Spleen (tissue), 11 donors: ENCODE data around the gene ZNF263. TPM values are rescaled to one million over a fixed set of nuclear protein-coding genes. Genes with fewer than 3 reads are reported as not detected.
A peak's percentile ranks its signal among the peaks of the same experiment; 100 is the strongest.

Source experiments
- DNase-seq: peaks from one replicate; pipeline ENCODE4 v3.0.0-alpha.2; 2020
- H3K27ac ChIP-seq, 8 donors: fragments of 200-600 bp; sonication (generic) in 7 of 8; 1 replicate in 4 of 8; 2 replicates in 4 of 8; pipeline versions ENCODE4 v1.5.0 to v1.8.0; 2016 to 2021; ENCODE audit warnings: inconsistent platforms in 4 of 8, mild to moderate bottlenecking in 4 of 8, moderate library complexity in 1 of 8
- H3K27me3 ChIP-seq, 7 donors: fragments of 200-600 bp; sonication (generic) in 6 of 7; replicated peaks in 1 of 7; 1 replicate in 4 of 7; 2 replicates in 3 of 7; pipeline versions ENCODE4 v1.5.0 to v1.8.0; 2016 to 2021; ENCODE audit warnings: inconsistent platforms in 3 of 7, mild to moderate bottlenecking in 1 of 7
- H3K36me3 ChIP-seq, 6 donors: fragments of 200-600 bp; sonication (generic) in 5 of 6; 1 replicate in 4 of 6; 2 replicates in 2 of 6; pipeline versions ENCODE4 v1.5.0 to v1.8.0; 2016 to 2021; ENCODE audit warnings: inconsistent platforms in 2 of 6
- H3K4me1 ChIP-seq, 6 donors: fragments of 200-600 bp; sonication (generic) in 5 of 6; 1 replicate in 3 of 6; 2 replicates in 3 of 6; pipeline versions ENCODE4 v1.5.0 to v1.8.0; 2016 to 2021; ENCODE audit warnings: inconsistent platforms in 3 of 6
- H3K4me3 ChIP-seq, 8 donors: fragments of 200-600 bp; sonication (generic) in 7 of 8; 1 replicate in 4 of 8; 2 replicates in 4 of 8; pipeline versions ENCODE4 v1.5.0 to v1.8.0; 2016 to 2021; ENCODE audit warnings: inconsistent platforms in 4 of 8, mild to moderate bottlenecking in 4 of 8, moderate library complexity in 2 of 8
- H3K9me3 ChIP-seq, 8 donors: fragments of 200-600 bp; sonication (generic) in 7 of 8; 1 replicate in 4 of 8; 2 replicates in 4 of 8; pipeline versions ENCODE4 v1.5.0 to v1.8.0; 2016 to 2021; ENCODE audit warnings: inconsistent platforms in 4 of 8
- CTCF ChIP-seq, 11 experiments: fragments of 200-600 bp in 7 of 11; fragments of 450-650 bp in 4 of 11; sonication (generic) in 4 of 11; IDR thresholded peaks in 8 of 11; conservative IDR thresholded peaks in 3 of 11; 1 replicate in 7 of 11; 2 replicates in 4 of 11; pipeline versions ENCODE4 v1.4.0 to v1.8.0; 2016 to 2021; ENCODE audit warnings: antibody characterized with exemption in 11 of 11, inconsistent platforms in 4 of 11, mild to moderate bottlenecking in 1 of 11
- POLR2A ChIP-seq, 3 donors: fragments of 450-650 bp; IDR thresholded peaks; one replicate each; pipeline ENCODE4 v1.5.1; 2017; ENCODE audit warnings: antibody characterized with exemption in 3 of 3, mild to moderate bottlenecking in 1 of 3
- POLR2AphosphoS5 ChIP-seq, 3 donors: sonication (generic); formaldehyde crosslinking; IDR thresholded peaks; one replicate each; pipeline ENCODE4 v1.5.1; 2017; ENCODE audit warnings: antibody characterized with exemption in 3 of 3
- WGBS, 5 donors: extraction: QIAGEN DNeasy Blood & Tissue Kit in 3 of 5; methylation state at CpG; one replicate each; pipeline versions ENCODE4 v1.1.5 to v1.1.7; 2013 to 2018; 5-methylcytosine and 5-hydroxymethylcytosine counted together
- intact Hi-C: fragments of 100-400 bp; cut with DNase I; formaldehyde crosslinking; loops from one replicate; pipeline ENCODE4 v1.15.0; 2023; ENCODE audit warnings: low total_unique reads
- polyA plus RNA-seq, 3 donors: library from polyadenylated mRNA; stranded (reverse); fragments of 200-250 nt; gene quantifications; one replicate each; pipeline ENCODE4 v1.2.1, GENCODE V29; 2013
- total RNA-seq, 7 donors: library from RNA; depleted of rRNA in 3 of 7; stranded (reverse); fragments of >200 nt in 3 of 7; fragmentation: NEBNext Ultra II Directional in 4 of 7; extraction: Animal tissue kit (Norgen Biotek cat#: 25700) in 4 of 7; gene quantifications; one replicate each; pipeline versions ENCODE4 v1.1.0 to v1.2.1, GENCODE V29; 2016 to 2021
- donor health status: healthy with polysubstance abuse.
- donor health status: DM: no; HTN: no; CAD: no; lungs with moderate emphysema.
- donor health status: DM: no; HTN: no; CAD: no.
- donor health status: Bipolar disorder and iron deficiency.
- donor health status: healthy.
- donor health status: DM: no; HTN: no; CAD: no.
- donor health status: DM: yes; HTN: yes; CAD: no.

The ZNF263 gene
- total and polyA plus RNA-seq, 10 donors, result 16.0 to 51.9 (median 36.5) TPM

DNA sequence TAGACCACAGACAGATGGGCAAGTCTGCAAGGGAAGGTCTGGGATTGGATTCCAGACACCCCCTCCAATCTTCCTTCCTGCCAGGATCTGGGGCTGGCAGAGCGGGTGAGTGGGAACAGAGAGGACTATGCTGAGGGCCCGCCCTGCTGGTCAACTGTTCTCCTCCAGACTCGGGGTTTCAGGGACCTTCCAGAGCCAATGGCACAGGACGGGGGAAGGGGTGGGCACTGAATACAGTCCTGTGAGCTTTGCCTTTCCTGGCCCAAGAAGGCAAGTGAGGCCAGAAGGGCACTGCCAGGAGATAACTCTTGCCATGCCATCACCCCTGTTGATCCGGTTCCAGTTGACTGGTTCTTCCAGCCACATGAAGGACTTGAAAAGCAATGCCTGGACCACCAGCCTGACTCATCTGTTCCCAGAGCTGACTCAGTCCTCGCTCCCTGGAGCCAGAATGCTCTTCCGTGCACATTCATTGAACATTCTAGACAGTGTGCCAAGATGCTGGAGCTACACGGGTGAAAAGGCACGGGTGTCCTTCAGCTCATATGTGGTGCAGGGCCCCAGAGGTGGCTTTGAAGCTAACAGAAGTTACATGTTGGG, 26.3 kb upstream of the ZNF263 start:
- Histone ChIP-seq H3K27me3 (peaks cover 0 to 36% (median 0%) of the 10 kb centered on the region in 7 donors), H3K4me3 (peak overlapping the region in 3 of 8 donors; percentile 42 to 60 (median 48)), H3K27ac (peak overlapping the region in 7 of 8 donors; percentile 71 to 96 (median 86)), H3K4me1 (peaks cover 0 to 70% (median 0%) of the 10 kb centered on the region in 6 donors), H3K36me3 (peaks cover 0 to 30% (median 0%) of the 10 kb centered on the region in 6 donors), H3K9me3 (no peaks in the 10 kb centered on the region)
- no peak for DNase-seq
- 77 to 83% (median 79%) methylated on average over 9 of the region's 9 CpGs for WGBS, 5 donors
- TF ChIP-seq POLR2AphosphoS5 (IDR thresholded peaks at IDR 0.05), result no peak
- intact Hi-C loops, result no loop called here

DNA sequence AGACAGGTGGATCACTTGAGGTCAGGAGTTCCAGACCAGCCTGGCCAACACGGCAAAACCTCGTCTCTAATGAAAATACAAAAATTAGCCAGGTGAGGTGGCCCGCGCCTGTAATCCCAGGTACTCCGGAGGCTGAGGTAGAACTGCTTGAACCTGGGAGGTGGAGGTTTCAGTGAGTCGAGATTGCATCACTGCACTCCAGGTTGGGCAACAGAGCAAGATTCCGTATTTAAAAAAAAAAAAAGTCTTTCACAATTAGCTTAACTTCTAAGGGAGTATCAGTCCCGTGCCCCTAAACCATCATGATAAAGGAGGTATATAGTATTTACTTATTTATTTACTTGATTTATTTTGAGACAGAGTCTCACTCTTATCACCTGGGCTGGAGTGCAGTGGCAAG, 23.5 kb upstream of the ZNF263 start:
- intact Hi-C loops, result no loop called here
- peak overlapping the region in 7 of 8 donors; percentile 71 to 96 (median 86) for H3K27ac ChIP-seq
- peak overlapping the region in 1 of 8 donors; percentile 60 for H3K4me3 ChIP-seq
- 62 to 90% (median 76%) methylated on average over 8 of the region's 8 CpGs for WGBS, 5 donors
- H3K4me1 ChIP-seq, result peaks cover under 1 to 62% (median 11%) of the 10 kb centered on the region in 6 donors
- H3K36me3 ChIP-seq, result peaks cover 0 to 1% (median 0%) of the 10 kb centered on the region in 6 donors
- peaks cover 0 to 30% (median 0%) of the 10 kb centered on the region in 7 donors for H3K27me3 ChIP-seq
- H3K9me3 ChIP-seq, result no peaks in the 10 kb centered on the region
- TF ChIP-seq POLR2A (IDR thresholded peaks at IDR 0.05), result no peak
- no peak for DNase-seq

- Histone ChIP-seq H3K4me1 (peaks cover 9 to 71% (median 36%) of the 10 kb centered on the region in 6 donors), H3K36me3 (peaks cover 0 to 27% (median 3%) of the 10 kb centered on the region in 6 donors), H3K27ac (peak overlapping the region; percentile 96 to 100 (median 99)), H3K4me3 (peak overlapping the region in 1 of 8 donors; percentile 91), H3K27me3 (peaks cover 0 to 10% (median 0%) of the 10 kb centered on the region in 7 donors), H3K9me3 (peaks cover 0 to 13% (median 0%) of the 10 kb centered on the region in 8 donors)
- DNase-seq, result no peak
- 95 to 97% (median 96%) methylated on average over 4 of the region's 4 CpGs for whole genome bisulfite sequencing, 5 donors
- TF ChIP-seq POLR2A (IDR thresholded peaks at IDR 0.05) (no peak), CTCF (IDR thresholded peaks at IDR 0.05 in 8 of 11, conservative IDR thresholded peaks at IDR 0.05 in 3 of 11) (no peak), POLR2AphosphoS5 (IDR thresholded peaks at IDR 0.05) (no peak)
- intact Hi-C loops, result no loop called here
Measured at GRCh38 chr16:3262517-3262916, 20.8 kb upstream of the ZNF263 start.

DNA sequence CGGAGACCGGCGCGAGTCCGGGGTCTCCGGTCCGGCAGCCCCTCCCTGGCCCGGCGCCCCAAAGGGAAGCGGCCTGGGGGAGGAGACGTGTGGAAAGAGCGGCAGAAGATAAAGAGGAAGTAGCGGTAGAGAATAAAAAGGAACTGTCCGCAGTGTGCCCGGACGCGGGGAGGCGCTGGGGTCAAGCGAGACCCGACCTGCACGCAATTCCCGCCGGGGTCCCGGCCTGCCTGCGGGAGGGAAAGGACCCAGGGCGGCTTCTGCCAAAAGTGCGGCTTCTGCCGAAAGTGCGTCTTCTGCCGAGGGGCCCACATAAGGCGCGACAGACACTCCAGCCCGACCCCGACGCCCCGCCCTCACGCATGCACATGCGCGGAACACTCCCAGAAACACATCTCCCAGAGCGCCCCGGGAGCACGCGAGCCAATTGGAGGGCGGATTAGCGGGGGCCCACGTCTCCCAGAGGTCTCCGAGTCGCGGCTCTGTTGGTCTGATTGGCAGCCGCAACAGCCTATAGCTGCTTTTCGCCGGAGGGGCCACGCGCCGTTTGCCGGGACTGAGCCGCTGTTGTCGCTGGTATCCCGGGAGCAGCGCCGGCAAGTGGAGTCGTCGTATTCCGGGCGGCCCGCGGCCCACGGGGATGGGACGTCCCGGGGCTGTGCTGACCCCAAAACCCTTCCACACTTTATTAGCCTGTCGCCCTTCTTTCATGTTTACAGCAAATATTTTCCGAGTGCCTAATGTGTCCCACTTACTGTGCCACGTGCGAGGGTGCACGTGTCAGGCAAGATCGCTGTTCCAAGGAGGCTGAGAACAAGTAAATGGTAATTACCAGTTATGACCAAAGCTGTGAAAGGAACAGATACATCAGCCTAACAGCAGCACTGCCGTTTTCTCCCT, 18.9 kb upstream of the ZNF263 start:
- H3K4me1 ChIP-seq, result peaks cover 21 to 76% (median 46%) of the 10 kb centered on the region in 6 donors
- H3K9me3 ChIP-seq, result peaks cover 0 to 13% (median 0%) of the 10 kb centered on the region in 8 donors
- H3K4me3 ChIP-seq, result peak overlapping the region; percentile 73 to 94 (median 80)
- 1 to 2% (median 1%) methylated on average over 68 to 77 of the region's 77 CpGs for WGBS, 5 donors
- intact Hi-C loops, result no loop called here
- H3K27ac ChIP-seq, result peak overlapping the region; percentile 96 to 100 (median 99)
- DNase-seq, result peak; percentile 99
- H3K36me3 ChIP-seq, result peaks cover 0 to 46% (median 3%) of the 10 kb centered on the region in 6 donors
- H3K27me3 ChIP-seq, result no peaks in the 10 kb centered on the region
- TF ChIP-seq POLR2AphosphoS5 (IDR thresholded peaks at IDR 0.05) (peak; percentile 96 to 98 (median 97)), POLR2A (IDR thresholded peaks at IDR 0.05) (peak in 2 of 3 donors; percentile 72 to 75), CTCF (IDR thresholded peaks at IDR 0.05 in 8 of 11, conservative IDR thresholded peaks at IDR 0.05 in 3 of 11) (peak in 6 of 11 experiments; percentile 19 to 46 (median 32))
